DOHH2 (cell line): ENCODE results near the gene ZNF587.
"Not testable (repeated sequence)": the region's sequence is repeated elsewhere in the genome, so short reads cannot be mapped to it uniquely, and the experiment has no call there.

Experiments used
- H3F3A ChIP-seq: fragments of 200-600 bp; sonication (generic), shearing (Covaris generic); 2 replicates; pipeline ENCODE4 v1.6.0; 2016; ENCODE audit warnings: antibody characterized with exemption, mild to moderate bottlenecking; ENCODE audit not compliant: control insufficient read depth, insufficient read depth
- H3K27ac ChIP-seq: fragments of 200-600 bp; sonication (generic); 2 replicates; pipeline ENCODE4 v1.5.1; 2014; ENCODE audit warnings: low read depth, mild to moderate bottlenecking, low read length, moderate library complexity
- H3K27me3 ChIP-seq: fragments of 200-600 bp; sonication (generic); 2 replicates; pipeline ENCODE4 v1.6.1; 2014; ENCODE audit warnings: mild to moderate bottlenecking, low read length, mixed read lengths; ENCODE audit not compliant: control insufficient read depth
- H3K36me3 ChIP-seq: fragments of 200-600 bp; sonication (generic); 2 replicates; pipeline ENCODE4 v1.6.1; 2014; ENCODE audit warnings: mild to moderate bottlenecking, low read length, moderate library complexity, mixed read lengths; ENCODE audit not compliant: control insufficient read depth
- H3K4me1 ChIP-seq: fragments of 200-600 bp; sonication (generic); 2 replicates; pipeline ENCODE4 v1.6.1; 2014; ENCODE audit warnings: mild to moderate bottlenecking, low read length, mixed read lengths; ENCODE audit not compliant: control insufficient read depth
- H3K4me2 ChIP-seq: fragments of 200-600 bp; sonication (generic); 2 replicates; pipeline ENCODE4 v1.6.0; 2014; ENCODE audit warnings: mild to moderate bottlenecking, low read length, moderate library complexity
- H3K4me3 ChIP-seq: fragments of 200-600 bp; sonication (generic); 2 replicates; pipeline ENCODE4 v1.5.1; 2014; ENCODE audit warnings: mild to moderate bottlenecking, low read length, mixed read lengths
- H3K79me2 ChIP-seq: fragments of 200-600 bp; sonication (generic); 2 replicates; pipeline ENCODE4 v1.6.1; 2014; ENCODE audit warnings: mild to moderate bottlenecking, low read length, mixed read lengths; ENCODE audit not compliant: control insufficient read depth
- H3K9me2 ChIP-seq: fragments of 200-600 bp; sonication (generic); replicated peaks from 2 replicates; pipeline ENCODE4 v1.6.1; 2014; ENCODE audit warnings: mild to moderate bottlenecking, low read length, mixed read lengths; ENCODE audit not compliant: control insufficient read depth
- H3K9me3 ChIP-seq: fragments of 200-600 bp; sonication (generic); 2 replicates; pipeline ENCODE4 v1.6.1; 2014; ENCODE audit warnings: antibody characterized with exemption, low read length, mixed read lengths; ENCODE audit not compliant: control insufficient read depth, insufficient read depth
- H4K20me1 ChIP-seq: fragments of 200-600 bp; sonication (generic); 2 replicates; pipeline ENCODE4 v1.6.0; 2014; ENCODE audit warnings: low read depth, mild to moderate bottlenecking, antibody characterized with exemption, low read length, moderate library complexity; ENCODE audit not compliant: control insufficient read depth, insufficient read depth
- EZH2phosphoT487 ChIP-seq: fragments of 200-600 bp; sonication (generic); IDR thresholded peaks from 2 replicates; pipeline ENCODE4 v1.6.1; 2017; ENCODE audit warnings: borderline replicate concordance, mild to moderate bottlenecking, antibody characterized with exemption, low read length, moderate library complexity, mixed read lengths
- TF ChIP-seq, protein P1 (sequence below): fragments of 200-600 bp; sonication (generic); IDR thresholded peaks from one replicate; pipeline ENCODE4 v1.5.1; 2014; ENCODE audit warnings: antibody characterized with exemption, mild to moderate bottlenecking, low read depth, low read length; ENCODE audit not compliant: poor library complexity, severe bottlenecking

Gene ZNF587

DNA sequence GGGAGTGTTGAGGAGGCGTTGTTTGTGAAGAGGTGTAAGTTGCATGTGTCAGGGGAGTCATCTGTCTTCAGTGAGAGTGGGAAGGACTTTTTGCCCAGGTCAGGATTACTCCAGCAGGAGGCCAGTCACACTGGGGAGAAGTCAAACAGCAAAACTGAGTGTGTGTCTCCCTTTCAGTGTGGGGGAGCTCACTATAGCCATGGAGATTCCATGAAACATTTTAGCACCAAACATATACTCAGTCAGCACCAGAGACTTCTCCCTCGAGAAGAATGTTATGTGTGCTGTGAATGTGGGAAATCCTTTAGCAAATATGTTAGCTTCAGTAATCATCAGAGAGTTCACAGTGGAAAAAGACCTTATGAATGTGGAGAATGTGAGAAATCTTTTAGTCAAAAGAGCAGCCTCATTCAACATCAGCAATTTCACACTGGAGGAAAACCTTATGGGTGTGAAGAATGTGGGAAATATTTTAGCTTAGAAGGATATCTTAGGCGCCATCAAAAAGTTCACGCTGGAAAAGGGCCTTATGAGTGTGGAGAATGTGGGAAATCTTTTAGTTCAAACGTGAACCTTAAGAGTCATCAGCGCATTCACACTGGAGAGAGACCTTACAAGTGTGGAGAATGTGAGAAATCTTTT, 8.4 kb upstream of the ZNF587 start:
- H3K9me2 ChIP-seq, result no peaks in the 10 kb centered on the region
- H3K4me1 ChIP-seq, result no peaks in the 10 kb centered on the region
- H3K4me2 ChIP-seq, result no peak overlapping the region
- H3K27me3 ChIP-seq, result no peaks in the 10 kb centered on the region
- H3K79me2 ChIP-seq, result peaks cover 34% of the 10 kb centered on the region
- H3F3A ChIP-seq, result no peaks in the 10 kb centered on the region
- no peak overlapping the region for H3K4me3 ChIP-seq
- H3K27ac ChIP-seq, result no peak overlapping the region
- TF ChIP-seq EZH2phosphoT487, result no peak
- TF ChIP-seq, protein P1, sequence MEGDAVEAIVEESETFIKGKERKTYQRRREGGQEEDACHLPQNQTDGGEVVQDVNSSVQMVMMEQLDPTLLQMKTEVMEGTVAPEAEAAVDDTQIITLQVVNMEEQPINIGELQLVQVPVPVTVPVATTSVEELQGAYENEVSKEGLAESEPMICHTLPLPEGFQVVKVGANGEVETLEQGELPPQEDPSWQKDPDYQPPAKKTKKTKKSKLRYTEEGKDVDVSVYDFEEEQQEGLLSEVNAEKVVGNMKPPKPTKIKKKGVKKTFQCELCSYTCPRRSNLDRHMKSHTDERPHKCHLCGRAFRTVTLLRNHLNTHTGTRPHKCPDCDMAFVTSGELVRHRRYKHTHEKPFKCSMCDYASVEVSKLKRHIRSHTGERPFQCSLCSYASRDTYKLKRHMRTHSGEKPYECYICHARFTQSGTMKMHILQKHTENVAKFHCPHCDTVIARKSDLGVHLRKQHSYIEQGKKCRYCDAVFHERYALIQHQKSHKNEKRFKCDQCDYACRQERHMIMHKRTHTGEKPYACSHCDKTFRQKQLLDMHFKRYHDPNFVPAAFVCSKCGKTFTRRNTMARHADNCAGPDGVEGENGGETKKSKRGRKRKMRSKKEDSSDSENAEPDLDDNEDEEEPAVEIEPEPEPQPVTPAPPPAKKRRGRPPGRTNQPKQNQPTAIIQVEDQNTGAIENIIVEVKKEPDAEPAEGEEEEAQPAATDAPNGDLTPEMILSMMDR, result no peak
- no peaks in the 10 kb centered on the region for H3K9me3 ChIP-seq
- H4K20me1 ChIP-seq, result no peaks in the 10 kb centered on the region
- H3K36me3 ChIP-seq, result peaks cover 48% of the 10 kb centered on the region

DNA sequence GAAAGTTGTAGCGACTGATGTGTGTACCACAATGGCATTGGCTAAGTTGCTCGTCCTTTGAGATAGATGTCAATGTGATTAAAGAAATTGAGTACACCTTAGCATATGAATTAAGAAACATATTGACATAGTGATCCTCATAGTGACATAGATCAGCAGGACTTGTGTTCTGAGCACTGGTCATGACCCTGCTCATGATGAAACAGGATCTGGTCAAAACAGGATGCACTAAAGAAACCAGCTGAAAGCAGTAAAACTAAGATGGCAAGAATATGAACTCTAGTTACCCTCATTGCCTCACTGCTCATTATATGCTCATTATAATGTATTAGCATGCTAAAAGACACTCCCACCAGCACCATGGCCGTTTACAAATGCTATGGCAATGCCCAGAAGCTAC, 2.5 kb upstream of the ZNF587 start:
- Histone ChIP-seq H3K36me3 (peaks cover 38% of the 10 kb centered on the region), H3K79me2 (peaks cover 38% of the 10 kb centered on the region), H3K4me1 (peaks cover 12% of the 10 kb centered on the region)
- H3K4me3 ChIP-seq, H3F3A ChIP-seq, H3K9me2 ChIP-seq, H3K4me2 ChIP-seq, H4K20me1 ChIP-seq, H3K9me3 ChIP-seq, H3K27me3 ChIP-seq, H3K27ac ChIP-seq: not testable (repeated sequence)

DNA sequence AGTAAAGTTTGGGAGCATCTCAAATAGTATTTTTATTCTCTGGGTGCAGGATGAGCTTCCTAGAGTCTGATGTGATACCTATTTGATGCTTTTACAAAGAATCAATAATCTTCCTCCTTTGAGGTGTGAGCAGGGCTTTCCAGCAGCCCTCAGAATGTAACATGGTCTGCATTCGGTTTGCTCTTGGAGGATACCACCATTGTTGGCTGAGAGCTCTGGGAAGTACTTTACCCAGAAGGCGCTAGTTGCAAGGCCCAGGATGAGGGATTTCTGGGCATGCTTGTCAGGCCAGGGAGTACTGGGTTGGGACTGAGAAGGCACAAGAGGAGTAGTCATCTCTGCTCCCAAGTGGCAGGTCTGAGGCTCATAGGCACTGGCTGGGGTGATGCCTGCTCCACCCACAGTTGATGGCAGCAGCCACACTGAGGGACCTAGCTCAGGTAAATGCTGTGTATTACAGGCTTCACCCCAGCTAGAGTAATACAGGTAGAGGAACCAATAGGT, 445 bp upstream of the ZNF587 start:
- peaks cover 41% of the 10 kb centered on the region for H3K36me3 ChIP-seq
- not testable (repeated sequence) for H3F3A ChIP-seq, H4K20me1 ChIP-seq, H3K9me3 ChIP-seq, H3K27ac ChIP-seq, H3K27me3 ChIP-seq, H3K9me2 ChIP-seq
- peaks cover 12% of the 10 kb centered on the region for H3K4me1 ChIP-seq
- peaks cover 45% of the 10 kb centered on the region for H3K79me2 ChIP-seq
- H3K4me3 ChIP-seq, result peak overlapping the region; percentile 74
- H3K4me2 ChIP-seq, result peak overlapping the region; percentile 45

DNA sequence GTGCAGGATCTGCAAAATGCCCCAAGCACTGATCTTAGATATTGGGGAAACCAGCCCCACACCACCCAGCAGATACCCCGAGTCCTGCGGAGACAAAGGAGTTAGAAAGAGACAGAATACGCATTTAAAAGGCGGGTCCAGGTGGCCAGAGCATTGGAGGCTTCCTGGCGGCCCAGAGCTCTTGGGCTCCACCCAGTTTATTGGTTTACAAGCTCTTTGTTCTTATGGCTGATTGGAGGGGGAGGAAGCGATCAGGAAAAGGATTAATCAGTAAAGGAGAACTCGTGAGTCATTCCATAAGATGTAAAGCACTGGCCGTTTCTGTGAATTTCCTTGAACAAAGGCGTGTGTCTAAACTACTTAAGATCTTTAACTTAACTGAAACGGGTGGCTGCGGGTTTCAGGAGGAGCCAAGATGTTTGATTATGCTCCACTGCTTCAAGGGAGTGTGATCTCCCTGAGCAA, 926 bp downstream of the ZNF587 start:
- Histone ChIP-seq H3K27ac (0 out of 2 replicates have a peak overlapping the region, but pooled peaks have one; percentile 16), H3K4me2 (peak overlapping the region; percentile 63), H3K4me3 (peak overlapping the region; percentile 74), H3K27me3 (no peaks in the 10 kb centered on the region), H3K36me3 (peaks cover 36% of the 10 kb centered on the region), H3K4me1 (peaks cover 12% of the 10 kb centered on the region), H3K79me2 (peaks cover 39% of the 10 kb centered on the region), H4K20me1 (no peaks in the 10 kb centered on the region), H3F3A (no peaks in the 10 kb centered on the region), H3K9me2 (no peaks in the 10 kb centered on the region), H3K9me3 (peaks cover 3% of the 10 kb centered on the region; the same call in 1 of the 2 replicates)
- TF ChIP-seq EZH2phosphoT487, result no peak
- TF ChIP-seq, protein P1, result no peak

DNA sequence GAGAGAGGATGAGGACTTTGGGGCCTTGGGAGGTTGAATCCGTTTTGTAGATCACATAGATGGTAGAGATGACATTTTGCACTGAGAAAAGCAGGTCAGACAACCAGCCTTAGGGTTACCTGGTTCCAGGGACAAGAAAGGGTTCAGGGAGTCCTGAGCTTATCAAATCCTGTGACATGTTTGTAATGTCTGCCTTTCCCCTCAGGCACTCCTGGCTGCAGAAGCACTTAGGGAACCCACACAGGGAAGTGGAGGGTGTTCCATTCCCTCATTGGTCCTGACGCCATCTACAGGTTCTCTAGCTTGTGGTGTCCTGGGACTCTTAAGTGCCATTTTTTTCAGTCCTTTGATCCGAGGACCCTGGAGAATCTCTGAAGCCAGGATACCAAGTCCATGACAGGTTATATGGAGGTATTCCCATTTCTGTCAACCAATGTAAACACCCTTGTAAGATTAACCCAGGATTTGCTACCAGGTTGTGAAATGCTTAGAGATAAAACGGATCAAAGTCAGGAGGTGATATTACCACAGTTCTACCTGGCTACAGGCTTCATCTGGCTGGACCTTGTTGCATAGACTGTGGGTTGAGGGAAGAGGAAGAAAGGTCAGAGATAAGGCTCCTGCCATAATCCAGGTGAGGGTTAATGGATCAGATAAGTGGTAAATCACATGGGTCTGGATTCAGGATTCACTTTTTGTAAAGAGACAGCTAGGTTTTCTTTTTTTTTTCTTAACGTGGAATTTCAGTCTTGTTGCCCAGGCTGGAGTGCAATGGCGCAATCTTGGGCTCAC, 2.3 kb downstream of the ZNF587 start:
- Histone ChIP-seq H3K4me1 (peaks cover 12% of the 10 kb centered on the region), H3K79me2 (peaks cover 39% of the 10 kb centered on the region), H3K36me3 (peaks cover 42% of the 10 kb centered on the region)
- not testable (repeated sequence) for H3K27me3 ChIP-seq, H4K20me1 ChIP-seq, H3K4me2 ChIP-seq, H3F3A ChIP-seq, H3K27ac ChIP-seq, H3K9me2 ChIP-seq, H3K4me3 ChIP-seq, H3K9me3 ChIP-seq

DNA sequence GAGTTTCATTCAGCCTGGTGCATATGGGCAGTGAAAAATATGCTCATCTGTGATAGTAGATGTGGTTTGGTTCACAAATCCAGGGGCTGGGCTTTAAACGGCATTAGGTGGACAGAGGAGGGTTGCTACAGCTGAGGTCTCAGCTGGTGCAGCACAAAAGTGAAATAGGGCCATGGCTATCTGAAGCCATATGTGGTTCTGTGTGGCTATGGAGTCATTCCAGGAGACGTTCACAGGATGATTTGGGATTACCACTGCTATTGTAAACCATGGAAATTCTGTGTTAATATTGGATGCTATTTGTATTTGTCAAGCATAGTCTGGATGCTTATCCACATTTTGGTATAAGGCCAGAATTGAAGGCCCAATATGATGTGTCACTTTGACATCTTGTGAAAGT, 4.5 kb downstream of the ZNF587 start:
- peaks cover 12% of the 10 kb centered on the region for H3K4me1 ChIP-seq
- not testable (repeated sequence) for H3K27ac ChIP-seq, H4K20me1 ChIP-seq, H3K9me3 ChIP-seq, H3K4me2 ChIP-seq, H3F3A ChIP-seq, H3K4me3 ChIP-seq, H3K9me2 ChIP-seq, H3K27me3 ChIP-seq
- peaks cover 39% of the 10 kb centered on the region for H3K79me2 ChIP-seq
- H3K36me3 ChIP-seq, result peaks cover 56% of the 10 kb centered on the region
